NCI-H345 treated with DMSO at 0.1 percent for 48 hours (cell line): ENCODE results near the gene GALNT7.
"Not testable (repeated sequence)": the region's sequence is repeated elsewhere in the genome, so short reads cannot be mapped to it uniquely, and the experiment has no call there.

Source experiments
- DNase-seq: peaks from one replicate; lab custom pipeline; 2025; ENCODE audit not compliant: unreplicated experiment; lab: John Stamatoyannopoulos, UW

The GALNT7 gene

GRCh38 chr4:173168396-173169177 lies at the start of gene GALNT7:
GALNT7 (plus strand) TSS chr4:173168811; CDS start chr4:173168836, 25 bp downstream.
- DNase-seq, result peak; percentile 48

DNA sequence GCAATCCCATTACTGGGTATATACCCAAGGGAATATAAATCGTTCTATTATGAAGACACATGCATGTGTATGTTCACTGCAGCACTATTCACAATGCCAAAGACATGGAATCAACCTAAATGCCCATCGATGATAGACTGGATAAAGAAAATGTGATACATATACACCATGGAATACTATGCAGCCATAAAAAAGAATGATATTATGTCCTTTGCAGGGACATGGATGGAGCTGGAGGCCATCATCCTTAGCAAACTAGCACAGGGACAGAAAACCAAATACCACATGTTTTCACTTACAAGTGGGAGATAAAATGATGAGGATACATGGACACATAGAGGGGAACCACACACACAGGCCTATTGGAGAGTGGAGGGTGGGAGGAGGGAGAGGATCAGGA lies 49.8 kb upstream of the GALNT7 start:
- DNase-seq, result not testable (repeated sequence)

DNA sequence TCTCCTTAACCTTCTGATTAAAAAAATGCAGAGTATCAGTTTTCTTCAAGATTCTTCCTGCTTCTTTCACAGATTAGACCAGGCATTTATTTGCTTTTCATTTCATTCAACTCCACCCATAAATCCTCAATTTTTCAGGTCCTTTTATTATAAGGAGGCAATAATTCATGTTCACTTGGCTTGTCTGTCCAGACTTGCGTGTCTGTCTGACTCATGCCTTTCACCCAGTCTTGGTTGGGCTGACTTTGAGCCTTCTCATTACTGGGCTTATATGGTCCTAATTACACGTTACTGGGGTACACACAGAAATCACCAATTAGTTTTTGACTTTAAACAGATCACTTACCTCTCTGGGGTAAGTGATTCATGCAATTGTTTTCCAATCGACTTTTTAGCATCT lies 48.8 kb upstream of the GALNT7 start:
- DNase-seq, result no peak

DNA sequence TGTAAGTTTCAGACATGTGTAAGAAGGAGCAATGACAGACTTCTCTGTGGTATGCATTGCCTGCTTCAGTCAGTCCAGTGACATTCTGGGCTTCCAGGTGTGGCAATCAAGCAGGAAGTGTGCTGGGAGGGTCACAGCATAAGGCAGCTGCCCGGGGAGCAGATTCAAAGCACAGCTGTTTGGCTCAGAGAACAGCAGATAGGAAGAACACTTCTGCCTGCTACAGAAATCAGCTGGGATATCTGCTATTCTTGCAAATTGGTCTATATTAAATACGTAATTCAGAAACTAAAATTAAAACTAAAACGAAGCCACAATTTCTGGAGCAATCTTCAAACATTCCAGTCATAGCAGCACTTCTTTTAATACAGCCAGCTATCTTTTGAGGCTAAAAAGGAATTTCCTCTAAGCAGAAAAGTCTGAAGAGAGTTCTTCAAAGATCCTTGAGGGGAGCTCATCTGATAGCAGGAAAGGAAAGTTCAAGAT lies 47.5 kb upstream of the GALNT7 start:
- peak; percentile 8 for DNase-seq

DNA sequence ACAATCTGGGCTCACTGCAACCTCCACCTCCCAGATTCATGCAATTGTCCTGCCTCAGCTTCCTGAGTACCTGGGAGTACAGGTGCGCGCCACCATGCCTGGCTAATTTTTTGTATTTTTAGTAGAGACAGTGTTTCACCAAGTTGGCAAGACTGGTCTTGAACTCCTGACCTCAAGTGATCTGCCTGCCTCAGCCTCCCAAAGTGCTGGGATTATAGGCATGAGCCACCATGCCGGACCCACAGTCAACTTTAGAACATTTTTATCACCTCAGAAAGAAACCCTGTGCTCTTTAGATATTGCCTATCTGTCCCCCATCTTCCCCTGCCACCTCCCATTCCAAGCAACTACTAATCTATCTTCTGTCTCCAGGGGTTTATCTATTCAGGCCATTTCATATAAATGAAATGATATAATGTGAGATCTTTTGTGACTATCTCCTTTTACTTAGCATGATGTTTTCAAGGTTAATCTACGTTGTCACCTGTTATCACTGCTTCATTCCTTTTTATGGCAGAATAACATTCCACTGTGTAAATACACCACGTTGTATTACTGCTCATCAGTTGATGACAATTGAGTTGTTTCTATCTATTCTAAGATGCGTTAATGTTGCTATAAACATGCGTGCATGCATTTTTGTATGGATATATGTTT lies 44.3 kb upstream of the GALNT7 start:
- no peak for DNase-seq

GRCh38 chr4:173125216-173125812 lies 43.3 kb upstream of the GALNT7 start:
- DNase-seq, result no peak

GRCh38 chr4:173128199-173128890 lies 40.3 kb upstream of the GALNT7 start:
- no peak for DNase-seq

GRCh38 chr4:173130687-173131086 lies 37.9 kb upstream of the GALNT7 start:
- no peak for DNase-seq

DNA sequence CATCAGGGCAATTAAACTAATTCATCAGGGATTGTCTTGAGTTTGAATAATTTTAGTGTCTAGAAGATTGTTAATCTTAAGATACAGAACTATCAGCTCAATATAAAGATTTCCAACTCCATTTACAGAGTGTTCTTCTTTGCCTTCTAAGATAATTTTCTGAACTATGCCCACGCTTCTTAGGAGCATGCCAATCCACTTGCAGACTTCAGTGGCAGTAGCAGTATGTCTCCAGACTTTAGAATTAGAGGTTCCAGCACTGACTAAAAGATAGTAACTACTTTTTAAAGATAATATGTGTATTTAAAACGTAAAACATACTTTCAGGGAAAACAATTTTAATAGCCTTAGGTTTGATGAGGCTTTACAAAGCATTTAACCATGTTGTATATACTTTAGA lies 34.2 kb upstream of the GALNT7 start:
- no peak for DNase-seq

DNA sequence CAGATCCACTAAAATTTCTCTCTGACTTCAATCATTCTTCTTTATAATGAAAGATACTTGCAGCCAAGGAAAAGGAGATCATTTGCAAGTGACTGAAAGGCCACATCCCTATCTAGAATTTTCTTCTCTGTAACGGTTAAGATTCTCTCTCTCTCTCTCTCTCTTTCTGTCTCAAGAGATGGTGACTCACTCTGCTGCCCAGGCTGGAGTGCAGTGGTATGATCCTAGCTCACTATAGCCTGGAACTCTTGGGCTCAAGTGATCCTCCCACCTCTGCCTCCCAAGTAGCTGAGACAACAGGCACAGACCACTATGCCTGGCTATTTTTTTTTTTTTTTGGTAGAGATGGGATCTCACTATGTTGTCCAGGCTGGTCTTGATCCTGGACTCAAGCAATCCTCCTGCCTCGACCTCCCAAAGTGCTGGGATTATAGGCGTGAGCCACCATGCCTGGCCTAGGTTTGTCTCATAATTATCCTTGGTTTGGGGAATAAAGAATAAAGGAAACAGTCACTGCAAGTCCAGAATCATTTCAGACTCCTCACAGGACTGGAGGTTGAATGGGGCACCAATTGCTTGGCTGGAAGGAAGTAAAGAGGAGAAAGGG lies 33.3 kb upstream of the GALNT7 start:
- DNase-seq, result no peak

DNA sequence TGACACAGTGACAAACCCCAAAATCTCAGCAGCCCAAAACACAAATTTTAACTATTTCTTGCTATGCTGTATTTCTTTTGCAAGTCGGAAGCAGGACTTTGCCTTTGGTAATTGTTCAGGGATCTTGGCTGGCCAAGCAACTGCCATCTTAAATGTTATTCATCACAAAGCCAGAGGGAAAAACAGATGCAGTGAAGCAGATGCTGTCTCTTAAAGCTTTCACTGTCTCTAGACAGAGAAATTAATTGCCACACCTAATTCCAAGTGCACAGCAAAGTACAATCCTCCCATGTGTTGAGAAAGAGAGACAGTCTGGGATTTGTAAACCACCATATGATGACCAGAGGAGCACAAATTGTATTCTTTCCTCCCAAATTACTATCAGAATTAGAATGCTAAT lies 30.0 kb upstream of the GALNT7 start:
- DNase-seq, result no peak

DNA sequence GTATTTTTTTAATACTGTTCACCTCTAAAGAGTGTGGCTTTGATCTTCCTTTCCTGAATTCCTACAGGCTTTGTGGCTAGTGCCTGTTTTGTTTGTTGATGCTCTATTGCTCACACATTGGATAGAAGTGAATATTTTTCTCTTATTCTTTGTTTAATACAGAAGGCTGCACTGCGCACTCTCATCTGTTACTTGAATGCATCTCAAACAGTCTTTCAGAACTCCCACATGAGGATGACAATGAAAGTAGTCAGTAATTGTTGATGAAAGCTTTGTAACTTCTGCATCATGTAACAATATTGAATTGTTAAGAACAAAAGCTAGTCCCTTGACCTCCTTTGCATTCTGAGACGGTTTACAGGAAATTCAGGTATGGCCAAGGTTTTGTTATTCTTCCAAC lies 29.1 kb upstream of the GALNT7 start:
- DNase-seq, result no peak

DNA sequence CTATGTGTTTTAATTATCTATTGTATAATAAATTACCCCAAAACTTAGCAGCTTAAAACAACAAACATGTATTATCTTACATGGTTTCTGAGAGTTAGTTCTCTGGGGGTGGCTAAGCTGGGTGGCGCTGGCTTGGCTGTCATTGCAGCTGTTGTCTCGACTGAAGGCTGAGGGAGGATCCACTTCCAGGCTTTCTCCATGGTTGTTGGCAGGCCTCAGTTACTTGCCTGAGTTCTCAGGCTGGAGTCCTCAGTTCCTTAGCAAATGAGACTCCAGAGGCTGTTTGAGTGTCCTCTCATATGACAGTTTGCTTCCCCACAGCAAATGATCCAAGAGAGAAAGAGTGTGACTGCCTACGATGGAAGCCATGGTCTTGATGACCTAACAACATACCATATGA lies 23.5 kb upstream of the GALNT7 start:
- DNase-seq, result no peak

- DNase-seq, result no peak
Observed at GRCh38 chr4:173146456-173146855, 22.2 kb upstream of the GALNT7 start.

GRCh38 chr4:173151496-173151895 lies 17.1 kb upstream of the GALNT7 start:
- no peak for DNase-seq

DNA sequence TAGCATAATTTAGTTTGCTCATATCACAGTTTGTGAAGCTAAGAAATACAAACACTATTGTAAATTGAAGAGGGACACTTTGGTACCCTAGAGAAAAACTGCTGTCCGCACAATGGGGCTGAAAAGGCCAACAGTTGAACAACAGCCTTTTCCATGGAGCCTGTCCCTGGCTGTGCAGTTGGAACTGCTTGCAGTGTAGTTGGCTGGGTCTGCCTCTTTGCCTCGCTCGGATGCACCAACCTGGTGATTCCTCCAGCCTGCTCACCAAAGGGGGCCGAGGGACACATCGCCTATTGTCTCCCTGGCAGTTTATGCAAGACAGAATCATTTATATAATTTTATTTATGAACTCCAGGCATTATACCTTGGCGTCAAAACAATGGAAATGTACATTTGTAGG lies 16.5 kb upstream of the GALNT7 start:
- no peak for DNase-seq

- no peak for DNase-seq
Observed at GRCh38 chr4:173153445-173153844, 15.2 kb upstream of the GALNT7 start.

GRCh38 chr4:173159791-173160190 lies 8.8 kb upstream of the GALNT7 start:
- no peak for DNase-seq

DNA sequence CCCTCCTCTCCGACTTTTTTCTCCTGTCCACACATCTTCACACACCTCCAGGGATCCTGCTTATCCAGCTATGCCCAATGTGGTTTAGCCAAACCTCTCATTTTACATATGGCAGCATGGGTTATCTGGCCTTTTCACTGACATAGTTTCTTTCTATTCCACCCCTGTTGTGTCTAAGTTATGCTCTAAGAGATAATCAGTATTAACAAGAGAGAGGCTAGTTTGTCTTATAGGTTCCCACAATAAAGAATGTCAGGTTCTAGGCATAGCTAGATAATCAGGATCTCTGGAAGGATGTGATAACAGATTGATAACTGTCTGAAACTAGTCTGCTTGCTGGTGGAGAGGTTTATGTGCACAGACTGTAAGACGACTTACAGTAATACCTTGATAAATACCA lies 7.7 kb upstream of the GALNT7 start:
- no peak for DNase-seq

- no peak for DNase-seq
Observed at GRCh38 chr4:173161311-173161710, 7.3 kb upstream of the GALNT7 start.

- no peak for DNase-seq
Observed at GRCh38 chr4:173165706-173166105, 2.9 kb upstream of the GALNT7 start.
